ENCODE measurements around the gene ALOX12B.

GRCh38 chr17:8126491-8127066 lies 39.1 kb upstream of the ALOX12B start:
- TF ChIP-seq POLR2A (IDR thresholded peaks at IDR 0.05; ENCODE audit: low read length) (no peak), GATA1 (IDR thresholded peaks at IDR 0.05; ENCODE audit: low read depth, low read length) (no peak)

Data from erythroblast (primary cell).